ENCODE measurements around the gene UGT2B15.

DNA sequence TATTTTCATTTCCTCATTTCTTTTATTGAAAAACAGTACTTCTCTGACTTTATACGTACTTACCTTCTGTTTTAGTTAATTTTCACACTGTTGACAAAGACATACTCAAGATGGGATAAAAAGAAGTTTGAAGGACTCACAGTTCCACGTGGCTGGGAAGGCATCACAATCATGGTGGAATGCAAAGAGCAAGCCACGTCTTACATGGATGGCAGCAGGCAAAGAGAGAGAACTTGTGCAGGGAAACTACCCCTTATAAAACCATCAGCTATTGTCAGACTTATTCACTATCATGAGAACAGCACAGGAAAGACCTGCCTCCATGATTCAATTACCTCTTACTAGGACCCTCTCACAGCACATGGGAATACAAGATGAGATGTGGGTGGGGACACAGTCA, 20.7 kb upstream of the UGT2B15 start:
- TF ChIP-seq EZH2 (IDR thresholded peaks at IDR 0.05; ENCODE audit: borderline replicate concordance): no peak
- TF ChIP-seq, protein P1, sequence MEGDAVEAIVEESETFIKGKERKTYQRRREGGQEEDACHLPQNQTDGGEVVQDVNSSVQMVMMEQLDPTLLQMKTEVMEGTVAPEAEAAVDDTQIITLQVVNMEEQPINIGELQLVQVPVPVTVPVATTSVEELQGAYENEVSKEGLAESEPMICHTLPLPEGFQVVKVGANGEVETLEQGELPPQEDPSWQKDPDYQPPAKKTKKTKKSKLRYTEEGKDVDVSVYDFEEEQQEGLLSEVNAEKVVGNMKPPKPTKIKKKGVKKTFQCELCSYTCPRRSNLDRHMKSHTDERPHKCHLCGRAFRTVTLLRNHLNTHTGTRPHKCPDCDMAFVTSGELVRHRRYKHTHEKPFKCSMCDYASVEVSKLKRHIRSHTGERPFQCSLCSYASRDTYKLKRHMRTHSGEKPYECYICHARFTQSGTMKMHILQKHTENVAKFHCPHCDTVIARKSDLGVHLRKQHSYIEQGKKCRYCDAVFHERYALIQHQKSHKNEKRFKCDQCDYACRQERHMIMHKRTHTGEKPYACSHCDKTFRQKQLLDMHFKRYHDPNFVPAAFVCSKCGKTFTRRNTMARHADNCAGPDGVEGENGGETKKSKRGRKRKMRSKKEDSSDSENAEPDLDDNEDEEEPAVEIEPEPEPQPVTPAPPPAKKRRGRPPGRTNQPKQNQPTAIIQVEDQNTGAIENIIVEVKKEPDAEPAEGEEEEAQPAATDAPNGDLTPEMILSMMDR (IDR thresholded peaks at IDR 0.05; ENCODE audit: poor library complexity): no peak

All from hepatocyte (in vitro differentiated cells).